K562 (cell line): ENCODE measurements around the gene HDAC6.

Experiments
- CTCF ChIP-seq, 3 experiments: IDR thresholded peaks in 2 of 3; conservative IDR thresholded peaks in 1 of 3; 2 replicates each; pipeline ENCODE4 v1.5.1; 2011 to 2012; ENCODE audit warnings: low read length in 3 of 3, mild to moderate bottlenecking in 3 of 3, control low read depth in 2 of 3, improper control_type of control experiment in 1 of 3, inconsistent platforms in 1 of 3, low read depth in 1 of 3, mixed read lengths in 1 of 3, moderate library complexity in 1 of 3; ENCODE audit not compliant: insufficient read depth in 2 of 3
- EGR1 ChIP-seq: fragments of 450-650 bp; conservative IDR thresholded peaks from 2 replicates; pipeline ENCODE4 v1.6.1; 2017; ENCODE audit warnings: mild to moderate bottlenecking
- GMEB1 ChIP-seq: fragments of 250-450 bp; sonication (Bioruptor Pico); IDR thresholded peaks from 2 replicates; pipeline ENCODE4 v1.4.0; 2020; ENCODE audit warnings: mild to moderate bottlenecking
- IRF9 ChIP-seq: fragments of 450-650 bp; IDR thresholded peaks from 2 replicates; pipeline ENCODE4 v1.6.1; 2016; ENCODE audit warnings: missing biosample characterization, missing genetic modification characterization
- MIER1 ChIP-seq: fragments of 450-650 bp; IDR thresholded peaks from 2 replicates; pipeline ENCODE4 v1.6.1; 2016; ENCODE audit warnings: antibody characterized with exemption, mild to moderate bottlenecking, low read depth
- POLR2A ChIP-seq: fragments of 450-650 bp; conservative IDR thresholded peaks from 2 replicates; pipeline ENCODE4 v1.6.1; 2016
- ZBTB8A ChIP-seq: fragments of 450-650 bp; IDR thresholded peaks from 2 replicates; pipeline ENCODE4 v1.6.1; 2018; ENCODE audit warnings: mild to moderate bottlenecking, moderate library complexity; ENCODE audit not compliant: partially characterized antibody
- ZNF644 ChIP-seq: fragments of 200-800 bp; sonication (Bioruptor generic); IDR thresholded peaks from 2 replicates; pipeline ENCODE4 v1.6.1; 2016; ENCODE audit warnings: low read depth, missing genetic modification characterization, missing compliant biosample characterization

- no peak for TF ChIP-seq CTCF (IDR thresholded peaks at IDR 0.05 in 2 of 3, conservative IDR thresholded peaks at IDR 0.05 in 1 of 3; ENCODE audit: insufficient read depth in 2 of 3, low read depth in 1 of 3, low read length in 3 of 3)
- no peak for TF ChIP-seq POLR2A
- TF ChIP-seq IRF9 (tag): no peak
- TF ChIP-seq GMEB1 (CRISPR knock-in tag): no peak
- TF ChIP-seq EGR1: no peak
- no peak for TF ChIP-seq MIER1
- TF ChIP-seq ZBTB8A: no peak
- no peak for TF ChIP-seq ZNF644
Measured at GRCh38 chrX:48789366-48790220, 12.3 kb upstream of the HDAC6 start.
